ENCODE results near the gene RNU2-1. TPM values are rescaled to one million over a fixed set of nuclear protein-coding genes. Genes with fewer than 3 reads are reported as not detected.

The RNU2-1 gene
- total and polyA plus RNA-seq, 8 donors: not detected

DNA sequence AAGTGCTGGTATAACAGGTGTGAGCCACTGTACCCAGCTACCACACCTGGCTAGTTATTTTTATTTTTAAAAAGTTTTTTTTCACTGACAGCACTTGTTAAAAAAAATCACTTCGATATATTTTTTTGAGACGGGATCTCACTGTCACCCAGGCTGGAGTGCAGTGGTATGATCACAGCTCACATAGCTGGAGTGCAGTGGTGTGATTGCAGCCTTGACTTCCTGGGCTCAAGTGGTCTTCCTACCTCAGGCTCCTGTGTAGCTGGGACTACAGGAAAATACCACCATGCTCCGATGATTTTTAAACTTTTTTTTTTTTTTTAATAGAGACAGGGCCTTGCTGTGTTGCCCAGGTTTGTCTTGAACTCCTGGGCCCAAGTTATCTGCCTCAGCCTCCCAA is 49.9 kb downstream of the RNU2-1 start:
- TF ChIP-seq POLR2AphosphoS5 (IDR thresholded peaks at IDR 0.05) (no peak), POLR2A (IDR thresholded peaks at IDR 0.05) (no peak), CTCF (IDR thresholded peaks at IDR 0.05) (no peak), EP300 (IDR thresholded peaks at IDR 0.05) (no peak)
- 90 to 95% (median 94%) methylated on average over 3 of the region's 3 CpGs for WGBS, 5 donors
- Histone ChIP-seq H3K27me3 (no peaks in the 10 kb centered on the region), H3K4me1 (peaks cover 0 to 9% (median 2%) of the 10 kb centered on the region in 4 donors), H3K36me3 (peaks cover 49 to 100% (median 99%) of the 10 kb centered on the region in 4 donors), H3K9me3 (no peaks in the 10 kb centered on the region), H3K4me3 (no peak overlapping the region), H3K27ac (no peak overlapping the region)
- intact Hi-C loops (cut with DNase I; ENCODE audit: low total_unique reads): no loop called here
- DNase-seq: no peak

Small RNA genes within 50 kb of the gene (small RNA-seq; reads per million reads assigned to genes)
- gene RF00004: 0 reads per million in 4 donors
- 0 reads per million in 4 donors for gene RNU2-1

Other genes starting within 250 kb of the RNU2-1 start
- 1,000 to 10,000 TPM in 3 of 5 donors, 100 to 1,000 TPM in 2; 251 to 1,639 (median 1,099) TPM for gene RPL27, start 235.6 kb downstream of the RNU2-1 start, total RNA-seq
- gene RPL27, start 235.6 kb downstream of the RNU2-1 start, polyA plus RNA-seq: 1,000 to 10,000 TPM; 2,693 to 4,199 (median 4,058) TPM
- gene IFI35, start 227.2 kb downstream of the RNU2-1 start, total RNA-seq: 100 to 1,000 TPM in 1 of 5 donors, 10 to 100 TPM in 2, 1 to 10 TPM in 2; 4.0 to 145 (median 19.5) TPM
- 10 to 100 TPM; 37.6 to 53.0 (median 46.4) TPM for gene IFI35, start 227.2 kb downstream of the RNU2-1 start, polyA plus RNA-seq
- gene VAT1, start 211.6 kb downstream of the RNU2-1 start, total RNA-seq: 10 to 100 TPM in 4 of 5 donors, 1 to 10 TPM in 1; 8.2 to 71.7 (median 55.8) TPM
- 10 to 100 TPM; 26.5 to 73.6 (median 65.7) TPM for gene VAT1, start 211.6 kb downstream of the RNU2-1 start, polyA plus RNA-seq
- 1 to 10 TPM in 3 of 5 donors, under 1 TPM in 1, not detected in 1; 0.37 to 5.8 (median 2.1) TPM for gene RND2, start 208.7 kb downstream of the RNU2-1 start, total RNA-seq
- 1 to 10 TPM in 2 of 3 donors, under 1 TPM in 1; 0.50 to 1.2 (median 1.2) TPM for gene RND2, start 208.7 kb downstream of the RNU2-1 start, polyA plus RNA-seq
- 10 to 100 TPM; 13.0 to 47.5 (median 25.8) TPM for gene BRCA1, start 108.6 kb downstream of the RNU2-1 start, total RNA-seq
- gene BRCA1, start 108.6 kb downstream of the RNU2-1 start, polyA plus RNA-seq: 1 to 10 TPM; 2.0 to 2.3 (median 2.1) TPM
- gene NBR1, start 62.8 kb downstream of the RNU2-1 start, total RNA-seq: 100 to 1,000 TPM in 1 of 5 donors, 10 to 100 TPM in 4; 29.0 to 107 (median 46.7) TPM
- gene NBR1, start 62.8 kb downstream of the RNU2-1 start, polyA plus RNA-seq: 10 to 100 TPM; 25.4 to 42.5 (median 30.4) TPM
- 10 to 100 TPM in 2 of 5 donors, 1 to 10 TPM in 2, not detected in 1; 4.0 to 82.3 (median 28.2) TPM for gene TMEM106A, start 22.1 kb downstream of the RNU2-1 start, total RNA-seq
- gene TMEM106A, start 22.1 kb downstream of the RNU2-1 start, polyA plus RNA-seq: 1 to 10 TPM in 2 of 3 donors, under 1 TPM in 1; 0.85 to 1.9 (median 1.8) TPM
- gene CCDC200, start 5.4 kb downstream of the RNU2-1 start, total RNA-seq: under 1 TPM in 1 of 5 donors, not detected in 4; 0.55 TPM
- gene CCDC200, start 5.4 kb downstream of the RNU2-1 start, polyA plus RNA-seq: not detected
- 10 to 100 TPM in 2 of 5 donors, 1 to 10 TPM in 2, not detected in 1; 2.3 to 12.1 (median 10.5) TPM for gene ARL4D, start 165.0 kb upstream of the RNU2-1 start, total RNA-seq
- gene ARL4D, start 165.0 kb upstream of the RNU2-1 start, polyA plus RNA-seq: 10 to 100 TPM in 1 of 3 donors, 1 to 10 TPM in 2; 4.9 to 60.7 (median 6.9) TPM
- gene DHX8, start 250.0 kb upstream of the RNU2-1 start, total RNA-seq: 100 to 1,000 TPM in 1 of 5 donors, 10 to 100 TPM in 3, 1 to 10 TPM in 1; 9.8 to 137 (median 28.6) TPM
- 10 to 100 TPM in 2 of 3 donors, 1 to 10 TPM in 1; 9.2 to 36.0 (median 13.8) TPM for gene DHX8, start 250.0 kb upstream of the RNU2-1 start, polyA plus RNA-seq

Data from stomach (tissue), 9 donors.